ENCODE results near the gene WDR37.

Gene WDR37

GRCh38 chr10:1074052-1074747 is 18.0 kb downstream of the WDR37 start:
- DNase-seq (ENCODE audit: low read depth, low spot score) = no peak

- no peak for DNase-seq (ENCODE audit: low read depth, low spot score)
Observed at GRCh38 chr10:1074748-1075308, 18.6 kb downstream of the WDR37 start.

GRCh38 chr10:1078668-1079067 is 22.5 kb downstream of the WDR37 start:
- DNase-seq (ENCODE audit: low read depth, low spot score) = no peak

- DNase-seq (ENCODE audit: low read depth, low spot score) = no peak
Observed at GRCh38 chr10:1083581-1083980, 27.4 kb downstream of the WDR37 start.

- no peak for DNase-seq (ENCODE audit: low read depth, low spot score)
Observed at GRCh38 chr10:1084011-1084950, 28.1 kb downstream of the WDR37 start.

- DNase-seq (ENCODE audit: low read depth, low spot score) = no peak
Observed at GRCh38 chr10:1085258-1085657, 29.1 kb downstream of the WDR37 start.

- no peak for DNase-seq (ENCODE audit: low read depth, low spot score)
Observed at GRCh38 chr10:1086787-1087186, 30.6 kb downstream of the WDR37 start.

GRCh38 chr10:1089017-1089689 is 33.0 kb downstream of the WDR37 start:
- DNase-seq (ENCODE audit: low read depth, low spot score) = no peak

- DNase-seq (ENCODE audit: low read depth, low spot score) = no peak
Observed at GRCh38 chr10:1090696-1091095, 34.5 kb downstream of the WDR37 start.

GRCh38 chr10:1093696-1094095 is 37.5 kb downstream of the WDR37 start:
- no peak for DNase-seq (ENCODE audit: low read depth, low spot score)

GRCh38 chr10:1094112-1095057 is 38.2 kb downstream of the WDR37 start:
- no peak for DNase-seq (ENCODE audit: low read depth, low spot score)

GRCh38 chr10:1095498-1095897 is 39.3 kb downstream of the WDR37 start:
- no peak for DNase-seq (ENCODE audit: low read depth, low spot score)

GRCh38 chr10:1096287-1096889 is 40.2 kb downstream of the WDR37 start:
- DNase-seq (ENCODE audit: low read depth, low spot score) = no peak

GRCh38 chr10:1097436-1097835 is 41.3 kb downstream of the WDR37 start:
- no peak for DNase-seq (ENCODE audit: low read depth, low spot score)

GRCh38 chr10:1100143-1100542 is 44.0 kb downstream of the WDR37 start:
- no peak for DNase-seq (ENCODE audit: low read depth, low spot score)

GRCh38 chr10:1100691-1101368 is 44.6 kb downstream of the WDR37 start:
- no peak for DNase-seq (ENCODE audit: low read depth, low spot score)

GRCh38 chr10:1101946-1102345 is 45.8 kb downstream of the WDR37 start:
- no peak for DNase-seq (ENCODE audit: low read depth, low spot score)

GRCh38 chr10:1102416-1102815 is 46.2 kb downstream of the WDR37 start:
- no peak for DNase-seq (ENCODE audit: low read depth, low spot score)

GRCh38 chr10:1102831-1103230 is 46.6 kb downstream of the WDR37 start:
- DNase-seq (ENCODE audit: low read depth, low spot score) = no peak

GRCh38 chr10:1103551-1103950 is 47.4 kb downstream of the WDR37 start:
- DNase-seq (ENCODE audit: low read depth, low spot score) = no peak

Data from activated CD4-positive, CD25-positive, alpha-beta regulatory T cell treated with anti-CD3 and anti-CD28 coated beads, Interleukin-2, amount 50 U/mL, for 16 hours (primary cell).